HG03565 (cell line): ENCODE measurements around the gene CALD1.

Source experiments
- ATAC-seq: cut with Tn5 transposase; IDR thresholded peaks from one replicate; pipeline ENCODE4 v1.9.1; 2021; ENCODE audit warnings: mild to moderate bottlenecking, moderate library complexity; ENCODE audit not compliant: unreplicated experiment

Gene CALD1

GRCh38 chr7:134993877-134994456 lies 214.5 kb downstream of the CALD1 start:
- no peak for ATAC-seq

GRCh38 chr7:134995239-134996096 lies 216.0 kb downstream of the CALD1 start:
- ATAC-seq, result peak; percentile 28

GRCh38 chr7:134996097-134996550 lies 216.7 kb downstream of the CALD1 start:
- peak; percentile 35 for ATAC-seq

GRCh38 chr7:134997214-134997885 lies 217.9 kb downstream of the CALD1 start:
- no peak for ATAC-seq

GRCh38 chr7:134999136-134999535 lies 219.7 kb downstream of the CALD1 start:
- no peak for ATAC-seq

GRCh38 chr7:135001390-135002165 lies 222.1 kb downstream of the CALD1 start:
- no peak for ATAC-seq

- no peak for ATAC-seq
These were observed 232.8 kb downstream of the CALD1 start for GRCh38 chr7:135012229-135012628.
